ENCODE measurements around the gene CMTM5. TPM values are rescaled to one million over a fixed set of nuclear protein-coding genes. Genes with fewer than 3 reads are reported as not detected.

CMTM5 gene
- total RNA-seq, 1 donor from 2014 or later = not detected

DNA sequence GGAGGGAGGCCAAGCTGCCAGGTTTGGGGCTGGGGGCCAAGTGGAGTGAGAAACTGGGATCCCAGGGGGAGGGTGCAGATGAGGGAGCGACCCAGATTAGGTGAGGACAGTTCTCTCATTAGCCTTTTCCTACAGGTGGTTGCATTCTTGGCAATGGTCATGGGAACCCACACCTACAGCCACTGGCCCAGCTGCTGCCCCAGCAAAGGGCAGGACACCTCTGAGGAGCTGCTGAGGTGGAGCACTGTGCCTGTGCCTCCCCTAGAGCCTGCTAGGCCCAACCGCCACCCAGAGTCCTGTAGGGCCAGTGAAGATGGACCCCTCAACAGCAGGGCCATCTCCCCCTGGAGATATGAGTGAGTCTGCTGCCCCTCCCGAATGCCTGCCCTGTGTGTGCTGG, 3.8 kb upstream of the CMTM5 start:
- Mint-ChIP-seq H3K4me3 (ENCODE audit: unreplicated experiment) (no peak overlapping the region), H3K36me3 (ENCODE audit: unreplicated experiment) (no peaks in the 10 kb centered on the region), H3K27ac (ENCODE audit: unreplicated experiment) (no peak overlapping the region), H3K4me1 (ENCODE audit: unreplicated experiment) (peaks cover 4% of the 10 kb centered on the region), H3K9me3 (ENCODE audit: unreplicated experiment) (no peaks in the 10 kb centered on the region), H3K27me3 (ENCODE audit: unreplicated experiment) (peaks cover 19% of the 10 kb centered on the region)
- DNase-seq (ENCODE audit: extremely low spot score, unreplicated experiment) = no peak
- TF ChIP-seq, protein P1, sequence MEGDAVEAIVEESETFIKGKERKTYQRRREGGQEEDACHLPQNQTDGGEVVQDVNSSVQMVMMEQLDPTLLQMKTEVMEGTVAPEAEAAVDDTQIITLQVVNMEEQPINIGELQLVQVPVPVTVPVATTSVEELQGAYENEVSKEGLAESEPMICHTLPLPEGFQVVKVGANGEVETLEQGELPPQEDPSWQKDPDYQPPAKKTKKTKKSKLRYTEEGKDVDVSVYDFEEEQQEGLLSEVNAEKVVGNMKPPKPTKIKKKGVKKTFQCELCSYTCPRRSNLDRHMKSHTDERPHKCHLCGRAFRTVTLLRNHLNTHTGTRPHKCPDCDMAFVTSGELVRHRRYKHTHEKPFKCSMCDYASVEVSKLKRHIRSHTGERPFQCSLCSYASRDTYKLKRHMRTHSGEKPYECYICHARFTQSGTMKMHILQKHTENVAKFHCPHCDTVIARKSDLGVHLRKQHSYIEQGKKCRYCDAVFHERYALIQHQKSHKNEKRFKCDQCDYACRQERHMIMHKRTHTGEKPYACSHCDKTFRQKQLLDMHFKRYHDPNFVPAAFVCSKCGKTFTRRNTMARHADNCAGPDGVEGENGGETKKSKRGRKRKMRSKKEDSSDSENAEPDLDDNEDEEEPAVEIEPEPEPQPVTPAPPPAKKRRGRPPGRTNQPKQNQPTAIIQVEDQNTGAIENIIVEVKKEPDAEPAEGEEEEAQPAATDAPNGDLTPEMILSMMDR (IDR thresholded peaks at IDR 0.05) = no peak

DNA sequence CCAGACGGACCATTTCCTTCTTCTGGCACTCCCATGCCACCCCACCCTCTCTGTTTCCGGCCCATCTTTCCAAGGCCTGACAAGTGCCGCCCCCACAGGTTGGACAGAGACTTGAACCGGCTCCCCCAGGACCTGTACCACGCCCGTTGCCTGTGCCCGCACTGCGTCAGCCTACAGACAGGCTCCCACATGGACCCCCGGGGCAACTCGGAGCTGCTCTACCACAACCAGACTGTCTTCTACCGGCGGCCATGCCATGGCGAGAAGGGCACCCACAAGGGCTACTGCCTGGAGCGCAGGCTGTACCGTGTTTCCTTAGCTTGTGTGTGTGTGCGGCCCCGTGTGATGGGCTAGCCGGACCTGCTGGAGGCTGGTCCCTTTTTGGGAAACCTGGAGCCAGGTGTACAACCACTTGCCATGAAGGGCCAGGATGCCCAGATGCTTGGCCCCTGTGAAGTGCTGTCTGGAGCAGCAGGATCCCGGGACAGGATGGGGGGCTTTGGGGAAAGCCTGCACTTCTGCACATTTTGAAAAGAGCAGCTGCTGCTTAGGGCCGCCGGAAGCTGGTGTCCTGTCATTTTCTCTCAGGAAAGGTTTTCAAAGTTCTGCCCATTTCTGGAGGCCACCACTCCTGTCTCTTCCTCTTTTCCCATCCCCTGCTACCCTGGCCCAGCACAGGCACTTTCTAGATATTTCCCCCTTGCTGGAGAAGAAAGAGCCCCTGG, 1.2 kb upstream of the CMTM5 start:
- TF ChIP-seq, protein P1 (IDR thresholded peaks at IDR 0.05) = no peak
- H3K36me3 Mint-ChIP-seq (ENCODE audit: unreplicated experiment) = no peaks in the 10 kb centered on the region
- DNase-seq (ENCODE audit: extremely low spot score, unreplicated experiment) = no peak
- peaks cover 19% of the 10 kb centered on the region for H3K27me3 Mint-ChIP-seq (ENCODE audit: unreplicated experiment)
- no peaks in the 10 kb centered on the region for H3K9me3 Mint-ChIP-seq (ENCODE audit: unreplicated experiment)
- H3K4me3 Mint-ChIP-seq (ENCODE audit: unreplicated experiment) = no peak overlapping the region
- H3K4me1 Mint-ChIP-seq (ENCODE audit: unreplicated experiment) = peaks cover 4% of the 10 kb centered on the region
- H3K27ac Mint-ChIP-seq (ENCODE audit: unreplicated experiment) = no peak overlapping the region

DNA sequence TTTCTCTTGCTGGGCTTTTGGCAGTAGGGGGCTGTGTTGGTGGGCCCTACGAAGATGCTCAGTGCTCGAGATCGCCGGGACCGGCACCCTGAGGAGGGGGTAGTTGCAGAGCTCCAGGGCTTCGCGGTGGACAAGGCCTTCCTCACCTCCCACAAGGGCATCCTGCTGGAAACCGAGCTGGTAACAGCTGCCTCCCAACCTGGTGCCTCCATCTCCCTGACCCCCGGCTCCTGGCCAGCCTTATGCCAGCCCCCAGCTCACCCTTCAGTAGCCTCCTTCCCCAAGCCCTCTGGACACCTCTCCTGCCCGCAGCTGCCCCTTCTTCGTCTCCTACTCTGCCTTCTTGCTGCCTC, 328 bp downstream of the CMTM5 start:
- TF ChIP-seq, protein P1 (IDR thresholded peaks at IDR 0.05) = no peak
- Mint-ChIP-seq H3K9me3 (ENCODE audit: unreplicated experiment) (no peaks in the 10 kb centered on the region), H3K36me3 (ENCODE audit: unreplicated experiment) (no peaks in the 10 kb centered on the region), H3K4me1 (ENCODE audit: unreplicated experiment) (peaks cover 4% of the 10 kb centered on the region), H3K27me3 (ENCODE audit: unreplicated experiment) (peaks cover 24% of the 10 kb centered on the region), H3K4me3 (ENCODE audit: unreplicated experiment) (no peak overlapping the region), H3K27ac (ENCODE audit: unreplicated experiment) (no peak overlapping the region)
- DNase-seq (ENCODE audit: extremely low spot score, unreplicated experiment) = no peak

DNA sequence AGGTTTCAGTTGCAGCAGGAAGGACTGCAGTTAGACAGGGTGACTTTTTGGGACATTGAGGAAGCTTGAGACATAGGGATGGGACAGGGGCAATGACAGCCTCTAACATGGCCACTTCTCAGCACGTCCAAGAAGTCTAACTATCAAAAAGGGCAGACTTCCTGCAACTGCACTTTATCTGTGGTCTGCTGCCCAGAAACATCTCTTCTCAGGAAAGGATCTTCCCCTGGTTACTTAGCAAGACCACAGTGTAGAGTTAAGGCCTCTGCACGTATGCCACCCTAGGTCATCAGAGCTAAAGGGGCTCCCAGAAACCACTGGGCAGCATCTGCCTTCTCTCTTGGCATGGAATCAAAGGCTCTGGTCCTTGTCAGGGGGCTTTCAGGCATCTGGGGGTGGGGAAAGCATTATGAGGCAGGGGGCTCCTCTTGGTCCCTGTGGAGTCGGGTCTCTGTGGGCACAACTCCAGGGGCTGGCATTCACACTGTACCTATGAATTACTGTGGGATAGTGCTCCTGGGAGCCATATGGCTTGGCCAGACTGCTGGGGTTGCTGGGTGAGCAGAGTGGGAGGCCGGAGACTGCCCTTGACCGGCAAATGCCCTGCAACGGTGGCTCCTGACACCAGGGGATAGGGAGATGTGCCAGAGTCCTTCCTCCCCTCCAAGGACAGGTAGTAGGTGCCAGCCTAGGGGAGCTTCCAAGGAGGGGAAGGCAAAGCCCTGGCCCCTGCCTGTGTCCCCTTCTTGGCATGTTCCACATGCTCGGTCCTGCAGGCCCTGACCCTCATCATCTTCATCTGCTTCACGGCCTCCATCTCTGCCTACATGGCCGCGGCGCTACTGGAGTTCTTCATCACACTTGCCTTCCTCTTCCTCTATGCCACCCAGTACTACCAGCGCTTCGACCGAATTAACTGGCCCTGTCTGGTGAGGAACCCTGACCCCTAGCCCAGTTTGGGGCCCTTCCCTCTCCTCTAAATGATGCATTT, 1.0 kb downstream of the CMTM5 start:
- no peaks in the 10 kb centered on the region for H3K36me3 Mint-ChIP-seq (ENCODE audit: unreplicated experiment)

More for the DNA sequence above, 1.0 kb downstream of the CMTM5 start:
- H3K4me3 Mint-ChIP-seq (ENCODE audit: unreplicated experiment) = no peak overlapping the region
- TF ChIP-seq, protein P1 (IDR thresholded peaks at IDR 0.05) = no peak
- H3K27me3 Mint-ChIP-seq (ENCODE audit: unreplicated experiment) = peaks cover 24% of the 10 kb centered on the region
- H3K4me1 Mint-ChIP-seq (ENCODE audit: unreplicated experiment) = peaks cover 4% of the 10 kb centered on the region
- H3K9me3 Mint-ChIP-seq (ENCODE audit: unreplicated experiment) = no peaks in the 10 kb centered on the region
- H3K27ac Mint-ChIP-seq (ENCODE audit: unreplicated experiment) = no peak overlapping the region
- no peak for DNase-seq (ENCODE audit: extremely low spot score, unreplicated experiment)

All from osteocyte (in vitro differentiated cells).